SK-N-MC (cell line): ENCODE measurements around the gene F12.

ENCODE experiments used
- FOXP2 ChIP-seq: optimal IDR thresholded peaks from 2 replicates; pipeline ENCODE3; 2011; ENCODE audit warnings: mild to moderate bottlenecking, moderate library complexity; ENCODE audit not compliant: insufficient read depth; ENCODE audit errors: extremely low read length, control extremely low read depth
- POLR2AphosphoS5 ChIP-seq: IDR thresholded peaks from 2 replicates; pipeline ENCODE4 v1.6.1; 2012; ENCODE audit warnings: mild to moderate bottlenecking, low read depth, low read length, borderline replicate concordance

DNA sequence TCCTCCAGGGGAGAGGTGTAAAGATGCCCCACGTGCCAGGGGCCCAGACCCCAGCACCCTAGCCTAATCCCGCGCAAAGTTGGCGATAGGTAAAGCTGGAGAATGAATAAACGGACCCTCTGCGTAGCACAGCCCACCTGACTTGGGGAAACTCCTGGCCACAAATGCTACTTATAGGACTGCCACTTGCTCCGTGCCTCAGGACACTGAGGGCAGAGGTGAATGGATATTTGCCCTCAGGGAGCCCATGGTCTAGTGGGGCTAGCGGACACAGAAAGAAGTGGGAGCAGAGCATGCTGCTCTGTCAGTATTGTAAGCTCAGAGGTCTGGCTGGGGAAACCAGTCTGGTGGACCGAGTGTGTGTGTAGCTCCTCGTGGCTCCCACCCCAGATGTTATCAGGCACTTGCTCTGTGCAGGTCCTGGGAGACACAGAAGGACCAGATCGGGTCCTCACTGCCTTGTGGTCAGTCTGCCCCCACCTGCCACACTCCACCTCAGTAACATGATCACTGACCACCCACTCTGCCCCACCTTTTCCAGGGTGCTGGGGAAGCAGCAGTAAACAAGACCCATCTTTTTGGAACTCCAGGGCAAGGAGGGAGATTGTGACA is 18.0 kb upstream of the F12 start:
- TF ChIP-seq POLR2AphosphoS5 (no peak), FOXP2 (no peak)
